Mucosa of stomach (tissue), 1 donor: Measurements from ENCODE around the gene BTBD7.

ENCODE experiments used
- H3K27me3 ChIP-seq: one replicate; pipeline ENCODE4 v1.7.0; 2013; ENCODE audit warnings: mild to moderate bottlenecking, low read length; ENCODE audit not compliant: control insufficient read depth, insufficient read depth
- H3K36me3 ChIP-seq: one replicate; pipeline ENCODE4 v1.7.0; 2013; ENCODE audit warnings: low read length; ENCODE audit not compliant: control insufficient read depth, insufficient read depth
- H3K4me1 ChIP-seq: one replicate; pipeline ENCODE4 v1.7.0; 2013; ENCODE audit warnings: mild to moderate bottlenecking, low read length; ENCODE audit not compliant: control insufficient read depth, insufficient read depth
- H3K4me3 ChIP-seq: one replicate; pipeline ENCODE4 v1.7.0; 2013; ENCODE audit warnings: low read length
- H3K9ac ChIP-seq: one replicate; pipeline ENCODE4 v1.7.0; 2013; ENCODE audit warnings: mild to moderate bottlenecking, low read length, moderate library complexity
- H3K9me3 ChIP-seq: one replicate; pipeline ENCODE4 v1.7.0; 2013; ENCODE audit warnings: mild to moderate bottlenecking, low read length, moderate library complexity; ENCODE audit not compliant: control insufficient read depth
- donor health status: Pancreatic carcinoma.

The BTBD7 gene

DNA sequence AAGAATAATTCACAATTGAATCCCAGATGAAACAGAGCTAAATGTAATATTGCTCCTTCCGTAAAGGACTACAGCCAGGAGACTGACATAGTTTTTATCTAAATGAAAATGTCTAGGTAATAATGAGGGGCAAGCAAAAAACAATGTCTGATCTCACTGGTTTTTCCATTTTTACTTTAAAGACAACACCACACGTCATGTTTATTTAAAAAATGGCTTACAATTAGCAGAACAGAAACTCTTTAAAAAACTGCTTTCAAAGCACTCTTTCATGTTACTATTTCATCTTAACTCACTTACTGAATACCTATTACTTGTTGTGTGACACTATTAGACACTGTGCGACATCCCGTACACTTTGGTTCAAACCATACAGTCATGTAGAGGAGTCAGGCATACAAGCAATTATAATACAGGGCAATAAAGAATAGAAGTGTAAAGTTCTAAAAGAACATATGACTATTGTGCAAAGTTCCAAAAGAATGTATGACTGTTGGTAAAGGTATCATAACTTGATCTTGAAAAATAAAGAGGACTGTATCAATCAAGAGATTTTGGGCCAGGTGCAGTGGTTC lies 9.1 kb downstream of the BTBD7 start:
- Histone ChIP-seq H3K9me3 (no peaks in the 10 kb centered on the region), H3K36me3 (no peaks in the 10 kb centered on the region), H3K4me1 (peaks cover 13% of the 10 kb centered on the region), H3K4me3 (no peak overlapping the region), H3K9ac (no peak overlapping the region), H3K27me3 (no peaks in the 10 kb centered on the region)

DNA sequence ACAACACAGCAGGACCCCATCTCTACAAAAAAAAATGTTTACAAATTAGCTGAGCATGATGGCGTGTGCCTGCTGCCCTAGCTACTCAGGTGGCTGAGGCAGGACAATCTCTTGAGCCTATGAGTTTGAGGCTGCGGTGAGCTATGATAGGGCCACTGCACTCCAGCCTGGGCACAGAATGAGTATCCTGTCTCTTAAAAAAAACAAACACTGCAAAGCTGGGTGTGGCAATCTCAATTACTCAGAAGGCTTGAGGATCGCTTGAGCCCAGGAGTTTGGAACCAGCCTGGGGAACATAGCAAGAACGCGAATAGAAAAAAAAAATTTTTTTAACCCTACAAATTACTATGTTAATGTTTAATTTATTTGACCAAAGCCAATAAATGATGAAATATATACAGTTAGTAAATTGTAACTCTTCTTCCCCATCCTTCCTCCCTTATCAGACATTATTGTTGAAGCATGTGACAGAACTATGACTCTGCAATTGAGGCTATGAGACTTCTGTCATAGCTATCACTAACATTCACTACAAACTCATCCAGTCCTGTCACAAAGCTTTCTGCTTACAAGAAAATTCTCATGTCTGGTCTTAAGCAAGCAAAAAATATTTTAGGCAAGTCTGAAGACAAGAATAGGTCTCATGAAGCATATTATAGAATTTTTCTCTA lies 9.8 kb downstream of the BTBD7 start:
- Histone ChIP-seq H3K9ac (no peak overlapping the region), H3K27me3 (no peaks in the 10 kb centered on the region), H3K36me3 (no peaks in the 10 kb centered on the region), H3K4me3 (no peak overlapping the region), H3K9me3 (no peaks in the 10 kb centered on the region), H3K4me1 (peaks cover 16% of the 10 kb centered on the region)

- Histone ChIP-seq H3K4me3 (no peak overlapping the region), H3K4me1 (peaks cover 31% of the 10 kb centered on the region)
Observed at GRCh38 chr14:93320489-93320888, 12.3 kb downstream of the BTBD7 start.

DNA sequence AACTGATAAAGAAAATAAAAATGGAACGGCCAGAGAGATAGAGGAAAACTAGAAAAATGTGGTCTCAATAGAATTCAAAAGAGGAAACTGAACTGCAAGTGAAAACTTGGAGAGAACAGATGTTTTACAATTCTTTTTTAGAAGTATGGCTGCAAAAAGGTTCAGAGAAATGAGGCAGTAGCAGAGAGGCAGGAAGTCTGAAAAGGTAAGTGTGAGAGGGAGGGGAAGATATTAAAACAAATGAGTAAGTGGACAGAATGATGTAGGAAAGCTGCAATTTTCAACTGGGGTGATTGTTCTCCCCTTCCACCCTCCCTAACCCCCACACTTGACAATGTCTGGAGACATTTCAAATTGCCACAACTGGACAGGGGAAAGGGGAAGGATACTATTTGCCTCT lies 12.9 kb downstream of the BTBD7 start:
- Histone ChIP-seq H3K27me3 (no peaks in the 10 kb centered on the region), H3K36me3 (no peaks in the 10 kb centered on the region), H3K4me1 (peaks cover 31% of the 10 kb centered on the region), H3K9ac (no peak overlapping the region), H3K4me3 (no peak overlapping the region), H3K9me3 (no peaks in the 10 kb centered on the region)

More at GRCh38 chr14:93320489-93320888, 12.3 kb downstream of the BTBD7 start:
- Histone ChIP-seq H3K9me3 (no peaks in the 10 kb centered on the region), H3K36me3 (no peaks in the 10 kb centered on the region), H3K9ac (no peak overlapping the region), H3K27me3 (no peaks in the 10 kb centered on the region)

DNA sequence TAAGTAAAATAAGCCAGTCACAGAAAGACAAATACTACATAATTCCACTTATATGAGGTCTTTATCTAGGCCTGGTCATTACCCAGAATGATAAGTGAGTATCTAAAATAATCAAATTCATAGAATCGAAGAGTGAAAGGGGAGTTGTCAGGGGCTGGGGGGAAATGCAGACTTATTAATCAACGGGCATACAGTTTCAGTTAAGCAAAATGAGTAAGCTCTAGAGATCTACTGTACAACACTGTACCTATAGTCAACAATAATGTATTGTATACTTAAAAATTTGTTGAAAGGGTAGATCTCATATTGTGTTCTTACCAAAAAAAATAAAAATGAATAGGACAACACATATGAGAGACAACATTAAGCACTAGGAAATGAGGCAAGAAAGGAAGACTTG lies 13.3 kb downstream of the BTBD7 start:
- no peaks in the 10 kb centered on the region for H3K9me3 ChIP-seq
- no peak overlapping the region for H3K4me3 ChIP-seq
- no peaks in the 10 kb centered on the region for H3K27me3 ChIP-seq
- no peaks in the 10 kb centered on the region for H3K36me3 ChIP-seq
- no peak overlapping the region for H3K9ac ChIP-seq
- H3K4me1 ChIP-seq = peaks cover 31% of the 10 kb centered on the region

- no peaks in the 10 kb centered on the region for H3K36me3 ChIP-seq
- H3K9ac ChIP-seq = no peak overlapping the region
- no peaks in the 10 kb centered on the region for H3K9me3 ChIP-seq
- no peaks in the 10 kb centered on the region for H3K27me3 ChIP-seq
- peaks cover 31% of the 10 kb centered on the region for H3K4me1 ChIP-seq
- H3K4me3 ChIP-seq = no peak overlapping the region
Observed at GRCh38 chr14:93318927-93319326, 13.9 kb downstream of the BTBD7 start.

GRCh38 chr14:93317875-93318807 lies 14.7 kb downstream of the BTBD7 start:
- H3K27me3 ChIP-seq = no peaks in the 10 kb centered on the region

GRCh38 chr14:93317210-93317874 lies 15.5 kb downstream of the BTBD7 start:
- Histone ChIP-seq H3K9ac (no peak overlapping the region), H3K9me3 (no peaks in the 10 kb centered on the region), H3K4me1 (peaks cover 24% of the 10 kb centered on the region), H3K4me3 (no peak overlapping the region), H3K27me3 (no peaks in the 10 kb centered on the region), H3K36me3 (no peaks in the 10 kb centered on the region)

More at GRCh38 chr14:93317875-93318807, 14.7 kb downstream of the BTBD7 start:
- Histone ChIP-seq H3K4me3 (no peak overlapping the region), H3K4me1 (peaks cover 28% of the 10 kb centered on the region), H3K9me3 (no peaks in the 10 kb centered on the region), H3K9ac (no peak overlapping the region), H3K36me3 (no peaks in the 10 kb centered on the region)

- H3K4me3 ChIP-seq = no peak overlapping the region
- no peaks in the 10 kb centered on the region for H3K36me3 ChIP-seq
- no peaks in the 10 kb centered on the region for H3K9me3 ChIP-seq
- H3K9ac ChIP-seq = no peak overlapping the region
- H3K27me3 ChIP-seq = no peaks in the 10 kb centered on the region
- H3K4me1 ChIP-seq = peaks cover 24% of the 10 kb centered on the region
Observed at GRCh38 chr14:93316716-93317115, 16.1 kb downstream of the BTBD7 start.

- no peaks in the 10 kb centered on the region for H3K9me3 ChIP-seq
- no peak overlapping the region for H3K4me3 ChIP-seq
- no peak overlapping the region for H3K9ac ChIP-seq
- H3K4me1 ChIP-seq = peaks cover 24% of the 10 kb centered on the region
- no peaks in the 10 kb centered on the region for H3K27me3 ChIP-seq
- H3K36me3 ChIP-seq = no peaks in the 10 kb centered on the region
Observed at GRCh38 chr14:93315575-93315974, 17.3 kb downstream of the BTBD7 start.

- peaks cover 14% of the 10 kb centered on the region for H3K4me1 ChIP-seq
- H3K4me3 ChIP-seq = no peak overlapping the region
- H3K9me3 ChIP-seq = no peaks in the 10 kb centered on the region
- no peaks in the 10 kb centered on the region for H3K36me3 ChIP-seq
- H3K9ac ChIP-seq = no peak overlapping the region
- no peaks in the 10 kb centered on the region for H3K27me3 ChIP-seq
Observed at GRCh38 chr14:93311082-93311481, 21.8 kb downstream of the BTBD7 start.
